H9 (cell line): ENCODE measurements around the gene CYBC1. TPM values are rescaled to one million over a fixed set of nuclear protein-coding genes. Genes with fewer than 3 reads are reported as not detected.

Source experiments
- DNase-seq: peaks from one replicate; pipeline ENCODE4 v3.0.0-alpha.2; 2017
- H2AFZ ChIP-seq: one replicate; pipeline ENCODE4 v1.6.1; 2013; ENCODE audit warnings: mild to moderate bottlenecking, low read length, control low read depth, moderate library complexity
- H2AK5ac ChIP-seq: 2 replicates; pipeline ENCODE4 v1.6.1; 2013; ENCODE audit warnings: low read length, control low read depth, mixed read lengths; ENCODE audit not compliant: insufficient read length
- H2BK120ac ChIP-seq: one replicate; pipeline ENCODE4 v1.6.1; 2013; ENCODE audit warnings: low read depth, mild to moderate bottlenecking, low read length, control low read depth, inconsistent platforms; ENCODE audit not compliant: poor library complexity, severe bottlenecking
- H2BK12ac ChIP-seq: 2 replicates; pipeline ENCODE4 v1.6.1; 2013; ENCODE audit warnings: low read length, control low read depth, mixed read lengths, low read depth; ENCODE audit not compliant: insufficient read length
- H2BK15ac ChIP-seq: 2 replicates; pipeline ENCODE4 v1.6.1; 2013; ENCODE audit warnings: low read depth, low read length, control low read depth
- H2BK20ac ChIP-seq: one replicate; pipeline ENCODE4 v1.6.1; 2013; ENCODE audit warnings: low read depth, mild to moderate bottlenecking, low read length, control low read depth, inconsistent platforms; ENCODE audit not compliant: poor library complexity, severe bottlenecking
- H2BK5ac ChIP-seq: 2 replicates; pipeline ENCODE4 v1.6.1; 2013; ENCODE audit warnings: low read length, control low read depth, mixed read lengths; ENCODE audit not compliant: insufficient read length
- H3K14ac ChIP-seq: 2 replicates; pipeline ENCODE4 v1.6.1; 2013; ENCODE audit warnings: low read length, control low read depth; ENCODE audit not compliant: insufficient read depth
- H3K18ac ChIP-seq: 2 replicates; pipeline ENCODE4 v1.6.1; 2013; ENCODE audit warnings: low read depth, mild to moderate bottlenecking, mixed read lengths, low read length, control low read depth; ENCODE audit not compliant: insufficient read length
- H3K23ac ChIP-seq: 2 replicates; pipeline ENCODE4 v1.6.1; 2013; ENCODE audit warnings: low read length, control low read depth, mixed read lengths, low read depth; ENCODE audit not compliant: insufficient read length
- H3K23me2 ChIP-seq: 2 replicates; pipeline ENCODE4 v1.6.1; 2013; ENCODE audit warnings: low read depth, mild to moderate bottlenecking, mixed read lengths, low read length, control low read depth; ENCODE audit not compliant: insufficient read length, poor library complexity, severe bottlenecking
- H3K27ac ChIP-seq: 2 replicates; pipeline ENCODE4 v1.5.1; 2013; ENCODE audit warnings: low read length, control low read depth, mixed read lengths, low read depth; ENCODE audit not compliant: insufficient read length
- H3K27me3 ChIP-seq: 2 replicates; pipeline ENCODE4 v1.6.1; 2013; ENCODE audit warnings: low read length, control low read depth, inconsistent platforms; ENCODE audit not compliant: insufficient read depth
- H3K4ac ChIP-seq: 2 replicates; pipeline ENCODE4 v1.6.1; 2013; ENCODE audit warnings: low read depth, mild to moderate bottlenecking, control low read depth, inconsistent platforms, low read length, moderate library complexity
- H3K4me1 ChIP-seq: 2 replicates; pipeline ENCODE4 v1.6.1; 2013; ENCODE audit warnings: low read length, control low read depth, inconsistent platforms; ENCODE audit not compliant: insufficient read depth
- H3K4me2 ChIP-seq: 2 replicates; pipeline ENCODE4 v1.6.1; 2013; ENCODE audit warnings: low read length, control low read depth, mixed read lengths; ENCODE audit not compliant: insufficient read length, insufficient read depth
- H3K56ac ChIP-seq: 2 replicates; pipeline ENCODE4 v1.6.1; 2013; ENCODE audit warnings: low read depth, mild to moderate bottlenecking, mixed read lengths, low read length, control low read depth; ENCODE audit not compliant: insufficient read length
- H3K79me1 ChIP-seq: 2 replicates; pipeline ENCODE4 v1.6.1; 2013; ENCODE audit warnings: low read depth, mild to moderate bottlenecking, moderate library complexity, low read length, control low read depth, inconsistent platforms; ENCODE audit not compliant: insufficient read depth, poor library complexity, severe bottlenecking
- H3K79me2 ChIP-seq: 2 replicates; pipeline ENCODE4 v1.6.1; 2013; ENCODE audit warnings: low read length, control low read depth, inconsistent platforms; ENCODE audit not compliant: insufficient read depth
- H3K9ac ChIP-seq: 2 replicates; pipeline ENCODE4 v1.6.1; 2013; ENCODE audit warnings: low read length, control low read depth, mixed read lengths; ENCODE audit not compliant: insufficient read length; ENCODE audit errors: extremely low read depth
- H3K9me3 ChIP-seq: one replicate; pipeline ENCODE4 v1.6.1; 2013; ENCODE audit warnings: low read depth, low read length, inconsistent platforms; ENCODE audit not compliant: control insufficient read depth
- H3T11ph ChIP-seq: one replicate; pipeline ENCODE4 v1.6.1; 2013; ENCODE audit warnings: mild to moderate bottlenecking, low read length, control low read depth, inconsistent platforms
- H4K20me1 ChIP-seq: one replicate; pipeline ENCODE4 v1.6.1; 2013; ENCODE audit not compliant: control insufficient read depth, insufficient read length, insufficient read depth
- H4K5ac ChIP-seq: 2 replicates; pipeline ENCODE4 v1.6.1; 2013; ENCODE audit warnings: low read depth, mild to moderate bottlenecking, mixed read lengths, low read length, control low read depth; ENCODE audit not compliant: insufficient read length
- H4K8ac ChIP-seq: replicated peaks from 2 replicates; pipeline ENCODE4 v1.6.1; 2013; ENCODE audit warnings: low read length, control low read depth, mixed read lengths, low read depth; ENCODE audit not compliant: insufficient read length
- H4K91ac ChIP-seq: 2 replicates; pipeline ENCODE4 v1.6.1; 2013; ENCODE audit warnings: low read depth, mild to moderate bottlenecking, moderate library complexity, mixed read lengths, low read length, control low read depth; ENCODE audit not compliant: insufficient read length
- H3K27ac Mint-ChIP-seq, 3 experiments: 2 replicates in 2 of 3; 3 replicates in 1 of 3; pipeline ENCODE4 v1.8.0; 2020 to 2021; ENCODE audit warnings: mixed read lengths in 3 of 3, mild to moderate bottlenecking in 1 of 3, moderate library complexity in 1 of 3
- H3K27me3 Mint-ChIP-seq: 2 replicates; pipeline ENCODE4 v1.8.0; 2021; ENCODE audit warnings: low read depth, mild to moderate bottlenecking, moderate library complexity, mixed read lengths
- H3K36me3 Mint-ChIP-seq, 3 experiments: 2 replicates in 2 of 3; 3 replicates in 1 of 3; pipeline ENCODE4 v1.8.0; 2020 to 2021; ENCODE audit warnings: low read depth in 3 of 3, mixed read lengths in 3 of 3; ENCODE audit not compliant: insufficient read depth in 1 of 3
- H3K4me1 Mint-ChIP-seq, 2 experiments: 2 replicates each; pipeline ENCODE4 v1.8.0; 2020; ENCODE audit warnings: mixed read lengths in 2 of 2
- H3K4me3 Mint-ChIP-seq, 2 experiments: 2 replicates in 1 of 2; 3 replicates in 1 of 2; pipeline ENCODE4 v1.8.0; 2020 to 2021; ENCODE audit warnings: mild to moderate bottlenecking in 2 of 2, mixed read lengths in 2 of 2, moderate library complexity in 1 of 2
- H3K9me3 Mint-ChIP-seq, 2 experiments: 2 replicates in 1 of 2; 3 replicates in 1 of 2; pipeline ENCODE4 v1.8.0; 2020; ENCODE audit warnings: mild to moderate bottlenecking in 2 of 2, mixed read lengths in 2 of 2, moderate library complexity in 1 of 2
- WGBS: extraction: QIAGEN DNeasy Blood & Tissue Kit; methylation state at CpG from one replicate; pipeline ENCODE4 v1.1.7; 2013; ENCODE audit warnings: missing lambda C conversion rate, low lambda C conversion rate, mixed read lengths; ENCODE audit not compliant: insufficient read length; ENCODE audit errors: extremely low coverage; 5-methylcytosine and 5-hydroxymethylcytosine counted together
- total RNA-seq: library from RNA; stranded (reverse); gene quantifications from 2 replicates; pipeline ENCODE4 v1.2.1, GENCODE V29; 2021
- TF ChIP-seq, protein P1 (sequence below): fragments of 200-600 bp; sonication (generic); conservative IDR thresholded peaks from 3 replicates; pipeline ENCODE4 v1.8.0; 2021; ENCODE audit warnings: antibody characterized with exemption, mild to moderate bottlenecking

Gene CYBC1
- total RNA-seq, 1 experiment from 2014 or later: 81.7 TPM

DNA sequence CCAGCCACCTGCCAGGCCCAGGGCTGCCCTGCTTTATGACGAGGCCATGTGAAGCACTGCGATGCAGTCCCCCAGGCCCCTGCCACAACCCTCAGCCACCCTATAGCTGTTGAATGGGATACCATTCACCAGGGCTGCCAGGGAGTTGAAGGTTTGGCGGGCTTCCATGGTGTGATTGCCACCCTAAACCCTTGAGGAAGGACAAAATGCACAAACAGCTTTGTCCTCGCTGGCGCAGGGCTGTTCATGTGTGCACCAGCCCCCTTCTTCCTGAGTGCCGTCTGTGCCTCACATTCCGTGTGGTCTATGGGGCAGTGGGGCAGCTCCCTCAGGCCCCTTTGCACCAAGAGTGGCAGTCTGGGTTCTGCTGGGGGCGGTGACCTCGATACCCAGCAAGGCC, 33.3 kb upstream of the CYBC1 start:
- Histone ChIP-seq H3T11ph (no peak overlapping the region), H3K56ac (no peak overlapping the region), H3K9ac (no peak overlapping the region), H3K27me3 (no peaks in the 10 kb centered on the region), H2AFZ (no peak overlapping the region), H3K4ac (no peak overlapping the region), H4K8ac (no peak overlapping the region), H2BK120ac (no peak overlapping the region), H4K5ac (no peak overlapping the region), H3K4me2 (no peak overlapping the region), H3K4me1 (no peaks in the 10 kb centered on the region), H2BK5ac (no peak overlapping the region), H3K18ac (no peak overlapping the region), H3K9me3 (no peaks in the 10 kb centered on the region), H4K91ac (no peak overlapping the region), H4K20me1 (peaks cover 3% of the 10 kb centered on the region), H3K23ac (no peak overlapping the region), H3K23me2 (no peaks in the 10 kb centered on the region), H3K27ac (no peak overlapping the region), H3K79me1 (no peaks in the 10 kb centered on the region), H2BK15ac (no peak overlapping the region), H2BK12ac (no peak overlapping the region), H2BK20ac (no peak overlapping the region), H3K14ac (no peak overlapping the region; the same call in 1 of the 2 replicates), H2AK5ac (no peak overlapping the region), H3K79me2 (no peaks in the 10 kb centered on the region)
- H3K4me1 Mint-ChIP-seq: no peaks in the 10 kb centered on the region
- no CpG with 5 or more reads among the region's 9 CpGs for WGBS
- DNase-seq: no peak
- TF ChIP-seq, protein P1, sequence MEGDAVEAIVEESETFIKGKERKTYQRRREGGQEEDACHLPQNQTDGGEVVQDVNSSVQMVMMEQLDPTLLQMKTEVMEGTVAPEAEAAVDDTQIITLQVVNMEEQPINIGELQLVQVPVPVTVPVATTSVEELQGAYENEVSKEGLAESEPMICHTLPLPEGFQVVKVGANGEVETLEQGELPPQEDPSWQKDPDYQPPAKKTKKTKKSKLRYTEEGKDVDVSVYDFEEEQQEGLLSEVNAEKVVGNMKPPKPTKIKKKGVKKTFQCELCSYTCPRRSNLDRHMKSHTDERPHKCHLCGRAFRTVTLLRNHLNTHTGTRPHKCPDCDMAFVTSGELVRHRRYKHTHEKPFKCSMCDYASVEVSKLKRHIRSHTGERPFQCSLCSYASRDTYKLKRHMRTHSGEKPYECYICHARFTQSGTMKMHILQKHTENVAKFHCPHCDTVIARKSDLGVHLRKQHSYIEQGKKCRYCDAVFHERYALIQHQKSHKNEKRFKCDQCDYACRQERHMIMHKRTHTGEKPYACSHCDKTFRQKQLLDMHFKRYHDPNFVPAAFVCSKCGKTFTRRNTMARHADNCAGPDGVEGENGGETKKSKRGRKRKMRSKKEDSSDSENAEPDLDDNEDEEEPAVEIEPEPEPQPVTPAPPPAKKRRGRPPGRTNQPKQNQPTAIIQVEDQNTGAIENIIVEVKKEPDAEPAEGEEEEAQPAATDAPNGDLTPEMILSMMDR: no peak
- H3K27ac Mint-ChIP-seq: no peak overlapping the region
- H3K9me3 Mint-ChIP-seq: no peaks in the 10 kb centered on the region
- peaks cover 36 to 88% (median 83%) of the 10 kb centered on the region in 3 experiments for H3K36me3 Mint-ChIP-seq
- H3K4me3 Mint-ChIP-seq: no peak overlapping the region
- no peaks in the 10 kb centered on the region for H3K27me3 Mint-ChIP-seq
